H1 (cell line): Measurements from ENCODE around the gene URGCP.

Experiments used
- CTCF ChIP-seq, 3 experiments: IDR thresholded peaks; 1 replicate in 2 of 3; 2 replicates in 1 of 3; pipeline versions ENCODE4 v1.5.1 to v1.6.1; 2011; ENCODE audit warnings: low read length in 3 of 3, mild to moderate bottlenecking in 3 of 3, inconsistent platforms in 2 of 3, low read depth in 1 of 3, moderate library complexity in 1 of 3; ENCODE audit not compliant: insufficient read depth in 1 of 3; ENCODE audit errors: control extremely low read depth in 1 of 3
- EP300 ChIP-seq, 2 experiments: IDR thresholded peaks; 1 replicate in 1 of 2; 2 replicates in 1 of 2; pipeline ENCODE4 v1.6.1; 2011 to 2012; ENCODE audit warnings: low read depth in 2 of 2, low read length in 2 of 2, mild to moderate bottlenecking in 2 of 2, borderline replicate concordance in 1 of 2, inconsistent platforms in 1 of 2, moderate library complexity in 1 of 2
- GABPA ChIP-seq: IDR thresholded peaks from 2 replicates; pipeline ENCODE4 v1.6.1; 2011; ENCODE audit warnings: mild to moderate bottlenecking, low read length, moderate library complexity, borderline replicate concordance; ENCODE audit not compliant: insufficient read depth
- JUN ChIP-seq: IDR thresholded peaks from 2 replicates; pipeline ENCODE4 v1.6.1; 2011; ENCODE audit warnings: low read depth, mild to moderate bottlenecking, improper control_type of control experiment, low read length
- NRF1 ChIP-seq: IDR thresholded peaks from 2 replicates; pipeline ENCODE4 v1.6.1; 2011; ENCODE audit warnings: mild to moderate bottlenecking, low read depth, low read length, improper control_type of control experiment
- RAD21 ChIP-seq, 2 experiments: IDR thresholded peaks in 1 of 2; conservative IDR thresholded peaks in 1 of 2; 2 replicates each; pipeline ENCODE4 v1.6.1; 2011; ENCODE audit warnings: low read depth in 2 of 2, low read length in 2 of 2, improper control_type of control experiment in 1 of 2, inconsistent platforms in 1 of 2, mild to moderate bottlenecking in 1 of 2, moderate library complexity in 1 of 2
- SUZ12 ChIP-seq: fragments of 200-600 bp; sonication (generic); IDR thresholded peaks from 2 replicates; pipeline ENCODE4 v1.6.1; 2012; ENCODE audit warnings: mild to moderate bottlenecking, inconsistent platforms, low read length, moderate library complexity, mixed read lengths
- TAF1 ChIP-seq: IDR thresholded peaks from 2 replicates; pipeline ENCODE4 v1.6.1; 2011; ENCODE audit warnings: mild to moderate bottlenecking, low read depth, low read length

GRCh38 chr7:43927810-43928209, 21.4 kb upstream of the URGCP start:
- no peak for TF ChIP-seq SUZ12
- TF ChIP-seq CTCF (IDR thresholded peaks at IDR 0.05; ENCODE audit: control extremely low read depth in 1 of 3, insufficient read depth in 1 of 3, low read depth in 1 of 3, low read length in 3 of 3), result no peak
- no peak for TF ChIP-seq EP300 (IDR thresholded peaks at IDR 0.05; ENCODE audit: borderline replicate concordance in 1 of 2, low read depth in 2 of 2, low read length in 2 of 2)
- TF ChIP-seq GABPA, result no peak
- no peak for TF ChIP-seq NRF1
- no peak for TF ChIP-seq RAD21 (IDR thresholded peaks at IDR 0.05 in 1 of 2, conservative IDR thresholded peaks at IDR 0.05 in 1 of 2; ENCODE audit: low read depth in 2 of 2, low read length in 2 of 2)
- TF ChIP-seq JUN, result no peak
- TF ChIP-seq TAF1, result no peak
